AG09309 (cell line): ENCODE data around the gene NXPE2.

Source experiments
- DNase-seq: peaks from one replicate; pipeline ENCODE4 v3.0.0-alpha.2; 2010; ENCODE audit warnings: low read depth
- H3K4me3 ChIP-seq: 2 replicates; pipeline ENCODE4 v1.5.1; 2011; ENCODE audit warnings: mild to moderate bottlenecking, low read depth, low read length, moderate library complexity; ENCODE audit not compliant: control insufficient read depth
- TF ChIP-seq, protein P1 (sequence below): IDR thresholded peaks from 2 replicates; pipeline ENCODE4 v1.5.1; 2011; ENCODE audit warnings: mild to moderate bottlenecking, low read depth, low read length, inconsistent platforms; ENCODE audit not compliant: insufficient read depth, control insufficient read depth; ENCODE audit errors: missing control alignments

The NXPE2 gene

GRCh38 chr11:114736806-114737205, 58.5 kb downstream of the NXPE2 start:
- TF ChIP-seq, protein P1, sequence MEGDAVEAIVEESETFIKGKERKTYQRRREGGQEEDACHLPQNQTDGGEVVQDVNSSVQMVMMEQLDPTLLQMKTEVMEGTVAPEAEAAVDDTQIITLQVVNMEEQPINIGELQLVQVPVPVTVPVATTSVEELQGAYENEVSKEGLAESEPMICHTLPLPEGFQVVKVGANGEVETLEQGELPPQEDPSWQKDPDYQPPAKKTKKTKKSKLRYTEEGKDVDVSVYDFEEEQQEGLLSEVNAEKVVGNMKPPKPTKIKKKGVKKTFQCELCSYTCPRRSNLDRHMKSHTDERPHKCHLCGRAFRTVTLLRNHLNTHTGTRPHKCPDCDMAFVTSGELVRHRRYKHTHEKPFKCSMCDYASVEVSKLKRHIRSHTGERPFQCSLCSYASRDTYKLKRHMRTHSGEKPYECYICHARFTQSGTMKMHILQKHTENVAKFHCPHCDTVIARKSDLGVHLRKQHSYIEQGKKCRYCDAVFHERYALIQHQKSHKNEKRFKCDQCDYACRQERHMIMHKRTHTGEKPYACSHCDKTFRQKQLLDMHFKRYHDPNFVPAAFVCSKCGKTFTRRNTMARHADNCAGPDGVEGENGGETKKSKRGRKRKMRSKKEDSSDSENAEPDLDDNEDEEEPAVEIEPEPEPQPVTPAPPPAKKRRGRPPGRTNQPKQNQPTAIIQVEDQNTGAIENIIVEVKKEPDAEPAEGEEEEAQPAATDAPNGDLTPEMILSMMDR, result no peak
- no peak overlapping the region for H3K4me3 ChIP-seq
- no peak for DNase-seq

- H3K4me3 ChIP-seq, result no peak overlapping the region
- DNase-seq, result no peak
- TF ChIP-seq, protein P1, result peak; percentile 74
These were observed 60.6 kb downstream of the NXPE2 start for GRCh38 chr11:114738954-114739353.

DNA sequence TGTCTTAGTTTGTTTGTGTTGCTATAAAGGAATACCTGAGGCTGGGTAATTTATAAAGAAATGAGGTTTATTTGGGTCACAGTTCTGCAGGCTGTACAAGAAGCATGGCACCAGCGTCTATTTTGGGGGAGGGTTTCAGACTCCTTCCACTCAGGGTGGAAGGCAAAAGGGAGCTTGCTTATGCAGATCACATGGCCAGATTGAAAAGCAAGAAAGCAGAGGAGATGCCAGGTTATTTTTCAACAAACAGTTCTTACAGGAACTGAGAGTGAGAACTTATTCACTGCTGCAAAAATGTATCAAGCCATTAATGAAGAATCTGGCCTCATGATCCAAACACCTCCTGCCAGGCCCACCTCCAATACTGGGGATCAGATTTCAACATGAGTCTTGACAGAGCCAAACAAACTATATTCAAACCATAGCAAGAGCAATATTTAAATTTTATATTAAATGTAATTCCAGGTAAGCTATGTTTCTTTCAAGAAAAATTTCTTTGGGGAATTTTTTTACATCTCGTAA, 66.9 kb downstream of the NXPE2 start:
- no peak overlapping the region for H3K4me3 ChIP-seq
- TF ChIP-seq, protein P1, result no peak
- no peak for DNase-seq

- H3K4me3 ChIP-seq, result no peak overlapping the region
- no peak for DNase-seq
- TF ChIP-seq, protein P1, result no peak
These were observed 67.7 kb downstream of the NXPE2 start for GRCh38 chr11:114746013-114746412.
